Heart left ventricle (tissue), 16 donors: ENCODE results near the gene INPP5K. TPM values are rescaled to one million over a fixed set of nuclear protein-coding genes. Genes with fewer than 3 reads are reported as not detected.

ENCODE experiments used
- ATAC-seq, 4 donors: fragments of 200-7000 bp; cut with Tn5 transposase; one replicate each; pipeline ENCODE4 v1.9.1; 2020 to 2022; ENCODE audit warnings: moderate library complexity in 4 of 4, mild to moderate bottlenecking in 3 of 4, moderate number of reproducible peaks in 1 of 4
- DNase-seq, 5 donors: peaks; one replicate each; pipeline ENCODE4 v3.0.0-alpha.2; 2020
- H3K27ac ChIP-seq, 12 donors: fragments of 200-600 bp; sonication (generic) in 4 of 12; one replicate each; pipeline versions ENCODE4 v1.5.0 to v1.8.0; 2016 to 2022; ENCODE audit warnings: mild to moderate bottlenecking in 2 of 12
- H3K27me3 ChIP-seq, 9 donors: fragments of 200-600 bp; sonication (generic) in 2 of 9; one replicate each; pipeline versions ENCODE4 v1.5.1 to v1.8.0; 2016 to 2022; ENCODE audit warnings: mild to moderate bottlenecking in 3 of 9
- H3K36me3 ChIP-seq, 9 donors: fragments of 200-600 bp; sonication (generic) in 2 of 9; one replicate each; pipeline versions ENCODE4 v1.5.0 to v1.8.0; 2018 to 2022; ENCODE audit warnings: mild to moderate bottlenecking in 2 of 9
- H3K4me1 ChIP-seq, 12 donors: fragments of 200-600 bp; sonication (generic) in 4 of 12; one replicate each; pipeline versions ENCODE4 v1.5.0 to v1.8.0; 2016 to 2022; ENCODE audit warnings: mild to moderate bottlenecking in 3 of 12
- H3K4me3 ChIP-seq, 12 donors: fragments of 200-600 bp; sonication (generic) in 4 of 12; one replicate each; pipeline versions ENCODE4 v1.5.0 to v1.8.0; 2017 to 2022; ENCODE audit warnings: mild to moderate bottlenecking in 9 of 12, moderate library complexity in 4 of 12
- H3K9me3 ChIP-seq, 12 donors: fragments of 200-600 bp; sonication (generic) in 4 of 12; one replicate each; pipeline versions ENCODE4 v1.5.0 to v1.8.0; 2016 to 2022; ENCODE audit warnings: mild to moderate bottlenecking in 1 of 12
- POLR2A ChIP-seq, 2 donors: fragments of 450-650 bp; IDR thresholded peaks; one replicate each; pipeline ENCODE4 v1.6.1; 2017; ENCODE audit warnings: antibody characterized with exemption in 2 of 2, mild to moderate bottlenecking in 2 of 2, moderate library complexity in 2 of 2
- WGBS, 4 donors: extraction: QIAGEN DNeasy Blood & Tissue Kit in 2 of 4; methylation state at CpG; one replicate each; pipeline versions ENCODE4 v1.1.5 to v1.1.7; 2013 to 2018; 5-methylcytosine and 5-hydroxymethylcytosine counted together
- intact Hi-C, 10 donors: fragments of 100-400 bp; cut with DNase I; formaldehyde crosslinking; loops; one replicate each; pipeline versions ENCODE4 v1.11.1 to v1.14.2; 2022
- polyA plus RNA-seq, 2 donors: library from polyadenylated mRNA; stranded (reverse); fragments of 200-250 nt; gene quantifications; one replicate each; pipeline ENCODE4 v1.2.3, GENCODE V29; 2013
- total RNA-seq, 9 donors: library from RNA; depleted of rRNA in 2 of 9; stranded (reverse); fragments of >200 nt in 2 of 9; fragmentation: NEBNext Ultra II Directional in 3 of 9; extraction: Animal tissue kit (Norgen Biotek cat#: 25700) in 3 of 9; gene quantifications; one replicate each; pipeline versions ENCODE4 v1.1.0 to v1.2.4, GENCODE V29; 2016 to 2023
- TF ChIP-seq, protein P1 (sequence below), 12 donors: fragments of 200-600 bp; sonication (generic) in 4 of 12; IDR thresholded peaks; one replicate each; pipeline versions ENCODE4 v1.5.0 to v1.8.0; 2018 to 2022; ENCODE audit warnings: antibody characterized with exemption in 12 of 12, mild to moderate bottlenecking in 5 of 12
- donor health status: ischemic (EF 13 %, LVEDD 7.1; RV severe dilation, severe dysfunction).
- donor health status: healthy with polysubstance abuse.
- donor health status: DM: no; HTN: yes; CAD: no.
- donor health status: DM: no; HTN: no; CAD: no.
- donor health status: ischemic (EF 25% LVEDD 6.9; RV normal size, moderate dysfunction).
- donor health status: ischemic (EF 25% LVEDD 5.7; RV mildly dilated, moderate dysfunction).
- donor health status: healthy.
- donor health status: DM: yes; HTN: yes; CAD: no.
- donor health status: ischemic (EF 35%, LVEDD 5.7; RV mildly dilated, moderate dysfunction).
- donor health status: nonischemic (EF 11% LVEDD 7.7; RV severe dilation, severe dysfunction).
- donor health status: DM: yes; HTN: yes; CAD: no.
- donor health status: PGD.
- donor health status: ischemic (EF 29% LVEDD 5.4; RV normal size, mild dysfunction).
- donor health status: nonischemic (EF 23%, LVEDD 6.1; RV moderate dilation, normal function).

Gene INPP5K
- total and polyA plus RNA-seq, 11 donors: 21.9 to 128 (median 33.4) TPM

DNA sequence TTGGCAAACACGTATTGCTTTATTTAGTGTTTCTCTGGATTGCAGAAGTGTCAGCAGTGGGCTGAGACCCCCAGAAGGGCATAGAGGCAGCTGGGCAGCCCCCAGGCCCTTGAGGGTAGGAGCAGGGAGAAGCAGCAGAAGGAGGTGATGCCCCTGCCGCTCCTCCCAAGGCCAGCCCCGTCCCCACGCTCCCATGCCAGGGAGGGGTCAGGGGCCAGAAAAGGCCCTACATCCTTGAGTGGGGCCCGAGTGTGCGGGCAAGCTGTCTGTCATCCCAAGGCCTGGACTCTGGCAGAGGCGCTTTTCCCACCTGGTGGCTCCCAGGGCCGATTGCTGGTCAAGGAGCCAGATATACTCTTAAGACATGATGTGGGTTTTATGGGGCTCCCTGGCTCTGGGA lies 52.2 kb downstream of the INPP5K start:
- DNase-seq (no peak), ATAC-seq (no peak)
- no peak for TF ChIP-seq POLR2A (IDR thresholded peaks at IDR 0.05)
- TF ChIP-seq, protein P1, sequence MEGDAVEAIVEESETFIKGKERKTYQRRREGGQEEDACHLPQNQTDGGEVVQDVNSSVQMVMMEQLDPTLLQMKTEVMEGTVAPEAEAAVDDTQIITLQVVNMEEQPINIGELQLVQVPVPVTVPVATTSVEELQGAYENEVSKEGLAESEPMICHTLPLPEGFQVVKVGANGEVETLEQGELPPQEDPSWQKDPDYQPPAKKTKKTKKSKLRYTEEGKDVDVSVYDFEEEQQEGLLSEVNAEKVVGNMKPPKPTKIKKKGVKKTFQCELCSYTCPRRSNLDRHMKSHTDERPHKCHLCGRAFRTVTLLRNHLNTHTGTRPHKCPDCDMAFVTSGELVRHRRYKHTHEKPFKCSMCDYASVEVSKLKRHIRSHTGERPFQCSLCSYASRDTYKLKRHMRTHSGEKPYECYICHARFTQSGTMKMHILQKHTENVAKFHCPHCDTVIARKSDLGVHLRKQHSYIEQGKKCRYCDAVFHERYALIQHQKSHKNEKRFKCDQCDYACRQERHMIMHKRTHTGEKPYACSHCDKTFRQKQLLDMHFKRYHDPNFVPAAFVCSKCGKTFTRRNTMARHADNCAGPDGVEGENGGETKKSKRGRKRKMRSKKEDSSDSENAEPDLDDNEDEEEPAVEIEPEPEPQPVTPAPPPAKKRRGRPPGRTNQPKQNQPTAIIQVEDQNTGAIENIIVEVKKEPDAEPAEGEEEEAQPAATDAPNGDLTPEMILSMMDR (IDR thresholded peaks at IDR 0.05): no peak
- peaks cover 0 to 52% (median 24%) of the 10 kb centered on the region in 12 donors for H3K4me1 ChIP-seq
- H3K36me3 ChIP-seq: peaks cover 0 to 61% (median 51%) of the 10 kb centered on the region in 9 donors
- 83 to 92% (median 87%) methylated on average over 6 to 8 of the region's 8 CpGs for WGBS, 4 donors
- H3K27me3 ChIP-seq: no peaks in the 10 kb centered on the region
- no peaks in the 10 kb centered on the region for H3K9me3 ChIP-seq
- no peak overlapping the region for H3K4me3 ChIP-seq
- intact Hi-C loops: no loop called here
- no peak overlapping the region for H3K27ac ChIP-seq

GRCh38 chr17:1462164-1463112 lies 54.0 kb downstream of the INPP5K start:
- peak overlapping the region in 10 of 12 donors; percentile 6 to 55 (median 23) for H3K27ac ChIP-seq
- intact Hi-C loops: no loop called here
- ATAC-seq: peak in 1 of 4 donors; percentile 27
- TF ChIP-seq, protein P1 (IDR thresholded peaks at IDR 0.05): no peak
- TF ChIP-seq POLR2A (IDR thresholded peaks at IDR 0.05): no peak
- peaks cover 0 to 46% (median 35%) of the 10 kb centered on the region in 9 donors for H3K36me3 ChIP-seq
- H3K9me3 ChIP-seq: no peaks in the 10 kb centered on the region
- 64 to 67% (median 66%) methylated on average over 33 of the region's 33 CpGs for WGBS, 4 donors
- H3K27me3 ChIP-seq: no peaks in the 10 kb centered on the region
- no peak overlapping the region for H3K4me3 ChIP-seq
- peak in 1 of 5 donors; percentile 56 for DNase-seq
- H3K4me1 ChIP-seq: peaks cover 0 to 49% (median 24%) of the 10 kb centered on the region in 12 donors

GRCh38 chr17:1461198-1461944 lies 55.0 kb downstream of the INPP5K start:
- ATAC-seq (no peak), DNase-seq (no peak)
- intact Hi-C loops: no loop called here
- no peaks in the 10 kb centered on the region for H3K9me3 ChIP-seq
- H3K36me3 ChIP-seq: peaks cover 0 to 36% (median 26%) of the 10 kb centered on the region in 9 donors
- H3K4me1 ChIP-seq: peaks cover 0 to 59% (median 30%) of the 10 kb centered on the region in 12 donors
- H3K27ac ChIP-seq: peak overlapping the region in 10 of 12 donors; percentile 3 to 91 (median 78)
- H3K27me3 ChIP-seq: no peaks in the 10 kb centered on the region
- WGBS, 4 donors: 86 to 88% (median 87%) methylated on average over 18 of the region's 18 CpGs
- TF ChIP-seq, protein P1 (IDR thresholded peaks at IDR 0.05): no peak
- no peak for TF ChIP-seq POLR2A (IDR thresholded peaks at IDR 0.05)
- H3K4me3 ChIP-seq: no peak overlapping the region

DNA sequence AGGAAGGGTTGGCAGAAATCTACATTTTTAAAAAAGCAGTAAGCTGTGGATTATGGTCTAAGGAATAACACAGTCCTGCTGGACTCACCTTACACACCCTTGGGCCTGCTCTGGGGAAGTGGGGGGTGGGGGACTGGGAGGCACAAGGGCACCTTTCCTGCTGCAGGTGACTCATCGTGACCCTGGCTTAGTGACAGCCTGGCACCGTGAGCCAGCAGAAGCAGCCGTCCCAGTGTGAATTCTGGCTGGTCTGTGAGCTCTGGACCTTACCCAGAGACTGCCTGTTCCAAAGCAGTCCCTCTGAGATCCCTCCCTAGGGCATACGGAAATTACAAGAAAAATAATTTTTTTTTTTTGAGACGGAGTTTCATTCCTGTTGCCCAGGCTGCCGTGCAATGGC lies 56.2 kb downstream of the INPP5K start:
- WGBS, 4 donors: 13 to 23% (median 17%) methylated on average over 6 of the region's 6 CpGs
- H3K9me3 ChIP-seq: no peaks in the 10 kb centered on the region
- DNase-seq (peak; percentile 78 to 92 (median 86)), ATAC-seq (peak; percentile 47 to 63 (median 48))
- peak overlapping the region; percentile 49 to 91 (median 80) for H3K27ac ChIP-seq
- no peaks in the 10 kb centered on the region for H3K27me3 ChIP-seq
- H3K36me3 ChIP-seq: peaks cover 0 to 24% (median 14%) of the 10 kb centered on the region in 9 donors
- no peak overlapping the region for H3K4me3 ChIP-seq
- TF ChIP-seq POLR2A (IDR thresholded peaks at IDR 0.05): peak in 1 of 2 donors; percentile 16
- TF ChIP-seq, protein P1 (IDR thresholded peaks at IDR 0.05): no peak
- peaks cover 0 to 59% (median 30%) of the 10 kb centered on the region in 12 donors for H3K4me1 ChIP-seq
- intact Hi-C loops: no loop called here
